COLO668 (cell line): ENCODE results near the gene AGAP9.
"Not testable (repeated sequence)": the region's sequence is repeated elsewhere in the genome, so short reads cannot be mapped to it uniquely, and the experiment has no call there.

Source experiments
- DNase-seq: peaks from one replicate; lab custom pipeline; 2025; ENCODE audit not compliant: unreplicated experiment; lab: John Stamatoyannopoulos, UW

AGAP9 gene

DNA sequence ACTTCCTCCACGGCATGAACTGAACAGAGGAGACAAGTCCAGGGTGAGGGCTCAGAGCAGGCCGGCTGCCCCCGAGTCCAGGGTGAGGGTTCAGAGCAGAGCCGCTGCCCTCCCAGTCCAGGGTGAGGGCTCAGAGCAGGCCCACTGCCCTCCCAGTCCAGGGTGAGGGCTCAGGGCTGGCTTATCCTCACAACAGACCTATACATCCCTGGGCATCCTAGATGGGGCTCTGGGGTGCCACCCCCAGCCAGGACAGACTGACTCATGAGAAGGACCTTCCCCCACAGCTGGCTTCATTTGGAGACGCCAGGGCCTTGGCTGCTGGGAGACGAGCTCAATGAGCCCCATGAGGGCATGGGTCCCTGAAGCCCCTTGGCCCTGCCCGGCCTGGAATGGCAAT, 33.8 kb downstream of the AGAP9 start:
- not testable (repeated sequence) for DNase-seq

DNA sequence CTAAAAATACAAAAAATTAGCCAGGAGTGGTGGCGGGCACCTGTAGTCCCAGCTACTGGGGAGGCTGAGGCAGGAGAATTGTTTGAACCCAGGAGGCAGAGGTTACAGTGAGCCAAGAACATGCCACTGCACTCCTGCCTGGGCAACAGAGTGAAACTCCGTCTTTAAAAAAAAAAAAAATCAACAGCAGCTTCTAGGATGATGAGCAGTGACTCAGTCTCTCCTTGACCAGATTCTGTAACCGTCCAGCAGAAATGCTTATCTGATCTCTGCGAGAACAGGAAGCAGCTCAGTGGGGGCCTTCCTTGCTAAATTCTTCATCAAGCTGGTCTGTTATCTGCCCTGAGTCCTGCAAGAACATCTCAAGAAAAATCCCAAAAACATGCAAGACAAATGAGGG, 37.5 kb downstream of the AGAP9 start:
- DNase-seq, result not testable (repeated sequence)

DNA sequence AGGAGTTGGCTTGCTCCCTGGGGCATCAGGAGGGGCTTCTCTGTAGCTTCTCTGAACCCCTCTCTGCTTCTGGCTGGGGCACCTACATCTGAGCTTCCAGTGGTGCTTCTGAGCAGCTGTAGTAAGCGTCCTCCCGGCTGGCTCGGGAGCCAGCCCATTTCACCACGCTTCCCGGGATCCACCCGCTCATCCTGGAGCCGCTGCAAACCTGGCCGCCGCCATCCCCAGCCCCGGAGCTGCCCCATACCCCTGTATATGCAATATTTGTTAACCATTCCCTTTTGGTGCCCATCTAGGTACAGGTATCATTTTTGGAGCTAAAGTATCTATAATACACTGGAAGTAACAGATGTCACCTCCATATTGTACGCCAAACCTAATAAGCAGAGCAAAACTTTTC, 38.7 kb downstream of the AGAP9 start:
- not testable (repeated sequence) for DNase-seq

DNA sequence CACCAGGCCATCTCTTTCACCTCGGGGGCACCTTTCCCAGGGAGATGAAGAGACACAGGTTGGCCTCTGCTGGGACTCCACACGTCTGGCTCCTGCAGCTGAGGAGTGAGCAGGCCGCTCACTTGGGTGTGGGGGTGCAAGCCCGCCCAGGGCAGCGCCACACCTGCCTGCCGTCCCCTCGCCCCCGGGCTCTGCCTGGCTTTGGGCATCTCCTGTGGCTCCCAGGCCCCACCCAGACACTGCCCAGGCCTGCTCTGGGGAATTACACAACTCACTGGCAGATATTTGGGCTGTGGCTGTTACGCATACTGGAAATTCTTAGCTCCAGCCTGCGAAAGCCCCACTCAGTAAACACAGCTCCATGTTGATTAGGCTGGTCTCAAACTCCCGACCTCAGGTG, 39.5 kb downstream of the AGAP9 start, which contains the start of gene ANXA8:
Gene ANXA8, minus strand, starts transcription at position 193 of the 400 bp plus-strand sequence. Its CDS starts 182 bp downstream, at position 11.
- not testable (repeated sequence) for DNase-seq

DNA sequence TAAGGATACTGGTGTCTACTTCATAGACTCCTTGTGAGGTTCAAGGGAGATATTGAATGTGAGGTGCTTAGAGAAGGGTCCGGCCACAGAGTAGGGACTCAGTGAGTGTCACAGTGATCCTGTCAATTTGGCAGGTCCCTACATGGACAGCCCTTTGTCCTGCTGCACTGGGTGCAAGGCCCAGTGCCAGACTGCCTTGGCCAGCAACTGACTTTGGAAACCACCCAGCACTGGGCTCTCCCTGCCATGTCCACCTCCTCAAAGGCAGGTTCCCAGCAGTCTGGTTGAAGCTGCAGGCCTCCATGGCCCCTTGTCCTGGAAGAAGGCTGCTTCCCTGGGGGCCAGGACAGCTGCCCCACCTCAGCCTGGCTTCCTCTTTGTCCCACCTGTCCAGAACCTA, 41.1 kb downstream of the AGAP9 start:
- DNase-seq, result not testable (repeated sequence)

DNA sequence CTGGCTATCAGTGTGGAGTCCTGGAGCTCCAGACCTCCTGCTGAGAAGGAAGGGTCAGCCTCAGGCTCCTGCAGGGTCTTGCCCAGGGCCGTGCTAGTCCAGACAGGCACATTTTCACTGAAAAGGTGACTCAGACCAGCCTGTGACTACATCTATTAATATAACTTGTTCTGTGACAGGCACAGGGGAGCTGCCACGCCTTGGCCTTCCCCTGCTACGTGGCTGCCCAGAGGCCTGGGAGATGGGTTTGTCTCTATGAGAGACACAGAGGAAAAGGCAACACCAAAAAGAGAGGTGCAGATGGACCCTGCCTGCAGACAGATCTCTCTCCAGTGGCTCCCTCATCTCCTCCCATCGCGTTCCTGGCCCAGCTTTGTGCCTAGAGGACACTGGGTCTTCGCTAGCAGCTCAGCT, 41.7 kb downstream of the AGAP9 start:
- DNase-seq, result not testable (repeated sequence)

DNA sequence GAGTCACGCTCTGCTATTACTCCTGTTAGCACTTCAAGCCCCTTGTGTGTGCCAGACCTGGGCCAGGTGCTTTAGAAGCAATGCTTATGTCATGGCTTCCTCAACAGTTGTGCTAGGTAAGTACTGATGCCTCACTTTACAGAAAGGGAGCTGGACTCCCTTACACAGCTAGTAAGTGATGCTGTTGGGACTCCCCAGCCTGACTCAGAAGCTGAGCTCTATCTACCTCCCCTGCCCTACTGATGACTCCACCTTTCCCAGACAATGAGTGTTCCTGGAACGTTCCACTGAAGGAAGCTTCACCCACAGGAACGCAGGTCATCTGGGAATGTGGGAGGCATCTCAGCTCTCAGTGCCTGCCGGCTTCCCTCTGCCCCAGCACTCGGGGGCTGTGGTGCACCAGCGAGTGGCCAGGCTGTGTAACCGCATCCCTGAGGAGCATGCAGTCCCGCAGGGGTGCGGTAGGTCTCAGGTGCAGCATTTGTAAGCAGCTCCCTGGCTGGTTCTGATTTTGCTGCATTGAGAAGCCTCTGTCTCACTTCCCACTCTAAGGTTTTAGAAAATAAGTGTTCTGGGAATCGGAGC, 42.2 kb downstream of the AGAP9 start:
- not testable (repeated sequence) for DNase-seq

DNA sequence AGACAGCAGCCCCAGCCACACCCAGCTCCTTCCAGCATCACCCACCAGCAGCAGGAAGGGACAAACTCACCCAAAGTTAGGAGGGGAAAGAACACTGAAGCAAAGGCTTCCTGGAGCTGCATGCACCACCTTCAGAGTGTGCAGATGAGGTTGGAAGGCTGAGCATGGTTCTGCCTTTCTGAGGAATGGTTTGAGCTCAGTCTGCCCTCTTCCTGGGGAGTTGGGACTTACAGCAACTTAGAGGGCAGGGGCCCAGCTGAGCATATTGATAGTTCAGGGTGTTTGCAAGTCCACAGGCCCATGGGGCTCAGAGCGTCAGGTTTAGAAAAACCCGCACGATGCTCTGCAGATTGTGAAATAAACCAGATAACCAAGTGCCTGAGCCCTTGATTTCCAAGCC, 43.3 kb downstream of the AGAP9 start:
- DNase-seq, result not testable (repeated sequence)

DNA sequence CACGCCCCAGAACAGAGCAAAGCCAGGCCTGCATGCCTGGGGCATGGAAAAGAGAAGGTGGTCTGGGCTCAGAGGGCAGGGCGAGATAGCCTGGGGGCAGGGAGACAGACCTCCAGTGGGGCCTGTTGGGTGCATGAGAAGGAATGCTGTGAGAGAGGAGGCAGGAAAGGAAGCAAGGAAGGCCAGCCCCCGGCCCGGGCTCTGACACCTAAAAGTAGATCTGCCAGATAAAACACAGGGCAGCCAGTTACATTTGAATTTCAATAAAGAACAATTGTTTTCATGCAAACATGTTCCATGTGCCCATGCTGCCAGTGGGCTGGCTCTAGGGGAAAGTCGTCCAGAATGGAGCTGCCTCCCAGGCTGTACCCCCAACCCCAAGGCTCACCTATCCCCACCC, 45.3 kb downstream of the AGAP9 start:
- DNase-seq, result not testable (repeated sequence)

DNA sequence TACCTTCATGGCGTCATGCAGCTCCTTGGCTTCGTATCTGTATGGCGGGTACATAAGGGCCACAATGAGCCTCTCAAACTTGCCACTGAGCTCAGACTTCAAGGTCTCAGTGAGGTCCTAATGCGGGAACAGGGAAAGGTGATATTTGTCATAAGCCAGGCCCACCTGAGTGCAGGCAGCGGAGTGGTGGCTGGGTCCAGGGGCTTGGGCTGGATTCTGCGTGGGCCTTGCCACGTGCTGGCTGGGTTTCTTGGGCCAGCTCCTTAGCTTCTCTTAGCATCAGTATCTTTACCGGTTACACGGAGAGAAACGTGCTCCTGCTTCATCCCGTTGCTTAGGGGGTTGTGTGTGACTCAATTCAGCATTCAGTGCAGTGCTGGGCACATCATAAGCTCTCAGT, 46.4 kb downstream of the AGAP9 start:
- DNase-seq, result not testable (repeated sequence)

DNA sequence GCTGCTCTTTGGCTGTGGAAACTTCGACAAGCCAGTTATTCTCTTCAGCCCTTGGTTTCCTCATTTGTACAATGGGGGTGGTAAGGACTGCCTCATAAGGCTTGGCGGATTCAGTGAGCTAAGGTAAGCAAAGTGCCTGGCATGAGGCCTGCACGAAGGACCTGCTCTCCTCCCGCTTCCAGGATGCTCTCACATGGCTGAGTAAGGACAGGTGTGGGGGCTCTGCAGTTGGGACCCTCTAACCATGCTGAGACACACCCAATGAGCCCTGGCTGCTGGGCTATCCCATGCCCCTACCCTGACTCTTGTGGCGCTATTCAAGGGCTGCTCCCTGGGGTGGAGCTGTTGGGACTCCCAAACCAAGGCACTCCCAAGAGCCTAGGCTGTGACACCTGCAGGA, 48.3 kb downstream of the AGAP9 start:
- not testable (repeated sequence) for DNase-seq

DNA sequence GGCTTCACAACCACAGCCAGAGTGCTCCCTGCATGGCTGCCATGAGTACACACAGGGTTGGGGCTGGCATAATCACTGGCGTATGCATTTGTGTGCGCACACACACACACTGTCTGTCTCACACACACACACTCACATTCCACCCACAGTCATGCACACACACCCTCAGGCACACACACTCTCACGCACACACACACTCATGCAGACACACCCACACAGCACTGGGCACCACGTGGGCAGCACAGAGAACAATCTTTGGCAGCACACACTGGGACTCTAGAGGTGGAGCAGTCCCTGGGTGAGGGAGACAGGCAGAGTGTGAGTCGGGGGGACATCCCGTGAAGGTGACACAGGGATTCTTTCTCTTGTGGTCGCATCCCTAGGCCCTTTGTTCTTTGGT, 49.9 kb downstream of the AGAP9 start:
- not testable (repeated sequence) for DNase-seq

DNA sequence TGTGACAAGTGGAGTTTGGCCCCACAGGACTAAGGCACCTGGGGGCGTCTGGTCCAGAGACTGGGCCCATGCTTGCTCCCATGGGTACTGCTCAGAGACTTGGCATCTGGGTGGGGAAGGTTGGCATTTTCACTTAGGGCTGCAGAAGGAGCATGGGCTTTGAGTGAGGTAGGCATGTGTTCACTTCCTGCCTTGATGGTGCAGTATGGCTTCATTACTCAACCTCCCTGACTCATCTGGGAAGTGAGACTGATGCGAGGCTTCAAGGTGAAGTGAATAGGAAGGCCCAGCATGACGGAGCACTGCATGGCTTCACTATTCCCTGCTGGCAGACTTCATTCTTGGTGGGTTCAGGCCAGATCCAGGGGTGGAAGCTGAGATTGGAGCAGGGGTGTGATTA, 50.8 kb downstream of the AGAP9 start:
- DNase-seq, result not testable (repeated sequence)

DNA sequence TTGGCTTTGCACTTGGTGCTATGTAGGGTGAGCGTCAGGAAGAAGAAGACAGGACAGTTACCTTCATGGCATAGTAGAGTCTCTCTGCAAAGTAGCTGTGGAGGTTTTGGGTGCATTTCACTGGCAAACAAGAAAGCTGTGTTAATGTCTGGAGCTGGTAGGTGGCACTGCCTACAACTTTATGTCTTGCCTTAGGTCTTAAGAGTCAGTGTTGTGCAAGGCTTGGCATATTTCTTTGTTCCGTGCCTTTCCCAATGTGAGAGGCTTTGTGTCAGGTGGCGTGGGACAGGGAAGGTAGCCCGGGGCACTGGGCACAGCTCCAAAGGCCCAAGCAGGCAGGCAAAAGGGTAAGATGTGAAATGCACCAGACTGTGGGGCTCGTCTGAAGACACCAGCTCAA, 51.4 kb downstream of the AGAP9 start:
- DNase-seq, result not testable (repeated sequence)

DNA sequence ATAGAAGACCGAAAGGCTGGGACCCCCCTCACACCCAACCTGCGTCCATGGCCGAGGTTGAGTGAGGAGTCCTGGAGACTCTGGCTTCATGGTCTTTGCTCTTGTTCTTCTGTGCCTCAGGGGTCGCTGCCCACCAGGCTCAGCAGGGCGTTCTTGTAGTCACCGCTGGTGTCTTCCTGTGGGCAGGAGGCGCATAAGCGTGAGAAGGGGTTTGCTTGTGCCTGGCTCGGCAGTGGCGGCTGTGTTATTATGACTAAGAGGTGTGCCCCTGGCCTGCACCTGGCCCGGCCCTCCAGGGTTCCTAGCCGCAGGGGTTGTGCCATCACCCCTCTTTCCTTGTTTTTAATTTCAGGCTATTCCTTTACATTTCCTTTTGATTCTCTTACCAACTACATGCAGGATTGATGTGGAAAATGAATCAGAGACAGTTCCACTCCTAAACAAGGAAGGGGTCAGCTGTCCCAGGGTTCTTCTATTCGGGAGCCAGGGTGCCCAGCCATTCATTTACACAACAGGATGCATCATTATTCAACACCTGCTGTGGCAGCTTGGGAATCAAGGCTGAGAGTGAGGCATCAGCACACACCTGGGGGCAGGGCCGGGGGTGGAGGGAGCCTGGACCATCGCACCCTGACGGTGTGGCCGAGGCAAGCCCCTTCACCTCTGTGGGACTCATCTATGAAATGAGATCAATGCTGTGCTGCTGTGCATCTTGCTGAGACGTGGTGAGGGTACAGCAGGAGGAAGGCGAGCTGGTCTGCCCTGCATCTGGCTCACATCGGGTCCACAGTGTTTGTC, 54.5 kb downstream of the AGAP9 start:
- DNase-seq, result not testable (repeated sequence)

DNA sequence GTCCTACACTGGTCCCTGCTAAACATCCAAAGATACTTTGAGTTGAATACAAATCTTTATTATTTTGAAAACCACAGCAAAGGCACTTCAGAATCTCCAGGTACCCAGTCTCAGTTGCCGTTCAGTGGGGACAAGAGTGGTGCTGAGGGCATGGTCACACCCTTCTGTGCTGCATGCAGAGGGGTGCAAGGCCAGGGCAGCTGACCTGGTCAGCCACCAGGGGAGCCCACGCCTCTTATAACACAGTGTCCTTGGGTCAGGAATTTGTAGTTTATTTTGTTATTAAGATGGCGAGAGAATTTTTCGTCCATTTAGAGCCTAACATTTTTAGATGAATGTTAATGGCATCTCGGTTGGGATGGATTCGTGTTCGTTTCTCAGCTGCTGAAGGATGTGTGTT, 55.5 kb downstream of the AGAP9 start:
- DNase-seq, result not testable (repeated sequence)

DNA sequence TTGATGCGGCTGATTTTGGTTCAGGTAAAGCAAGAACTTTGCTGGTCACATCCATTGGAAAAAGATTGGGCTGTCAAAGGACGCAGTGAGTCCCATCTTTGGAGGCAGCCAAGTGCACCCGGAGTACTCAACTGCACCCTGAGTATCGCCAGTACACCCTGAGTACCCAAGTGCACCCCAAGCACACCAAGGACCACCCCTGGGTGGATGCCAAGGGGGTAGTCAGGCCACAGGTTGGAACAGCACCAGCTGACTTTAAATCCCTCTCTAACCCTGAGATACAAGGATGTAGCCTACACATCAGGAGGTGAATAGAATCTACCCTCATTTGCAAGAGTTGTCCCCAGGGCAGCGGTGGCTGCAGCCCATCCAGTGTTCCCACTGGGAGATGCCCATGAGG, 56.0 kb downstream of the AGAP9 start:
- DNase-seq, result not testable (repeated sequence)

DNA sequence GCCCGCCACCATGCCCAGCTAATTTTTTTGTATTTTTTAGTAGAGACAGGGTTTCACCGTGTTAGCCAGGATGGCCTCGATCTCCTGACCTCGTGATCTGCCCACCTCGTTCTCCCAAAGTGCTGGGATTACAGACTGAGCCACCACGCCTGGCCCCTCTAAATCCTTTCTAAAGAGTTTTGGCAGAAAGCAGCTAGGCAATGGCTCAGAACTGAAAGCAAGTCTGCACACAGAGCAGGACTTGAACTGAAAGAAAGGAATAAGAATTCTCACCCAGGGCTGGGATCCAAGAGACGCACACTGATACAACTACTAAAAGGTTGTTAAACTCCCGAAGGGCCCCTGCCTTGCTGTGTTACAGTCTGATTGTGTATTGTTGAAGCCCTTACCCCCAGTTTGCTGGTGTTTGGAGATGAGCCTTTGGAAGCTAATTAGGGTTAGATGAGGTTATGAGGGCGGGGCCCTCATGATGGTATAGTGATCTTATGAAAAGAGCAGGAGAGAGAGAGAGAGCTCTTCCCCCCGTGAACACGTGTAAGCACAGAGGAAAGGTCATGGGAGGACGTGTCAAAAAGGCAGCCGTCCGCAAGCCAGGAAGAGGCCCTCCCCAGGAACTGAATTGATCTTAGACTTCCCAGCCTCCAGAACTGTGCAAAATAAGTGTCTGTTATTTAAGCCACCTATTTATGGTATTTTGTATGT, 58.1 kb downstream of the AGAP9 start:
- not testable (repeated sequence) for DNase-seq

DNA sequence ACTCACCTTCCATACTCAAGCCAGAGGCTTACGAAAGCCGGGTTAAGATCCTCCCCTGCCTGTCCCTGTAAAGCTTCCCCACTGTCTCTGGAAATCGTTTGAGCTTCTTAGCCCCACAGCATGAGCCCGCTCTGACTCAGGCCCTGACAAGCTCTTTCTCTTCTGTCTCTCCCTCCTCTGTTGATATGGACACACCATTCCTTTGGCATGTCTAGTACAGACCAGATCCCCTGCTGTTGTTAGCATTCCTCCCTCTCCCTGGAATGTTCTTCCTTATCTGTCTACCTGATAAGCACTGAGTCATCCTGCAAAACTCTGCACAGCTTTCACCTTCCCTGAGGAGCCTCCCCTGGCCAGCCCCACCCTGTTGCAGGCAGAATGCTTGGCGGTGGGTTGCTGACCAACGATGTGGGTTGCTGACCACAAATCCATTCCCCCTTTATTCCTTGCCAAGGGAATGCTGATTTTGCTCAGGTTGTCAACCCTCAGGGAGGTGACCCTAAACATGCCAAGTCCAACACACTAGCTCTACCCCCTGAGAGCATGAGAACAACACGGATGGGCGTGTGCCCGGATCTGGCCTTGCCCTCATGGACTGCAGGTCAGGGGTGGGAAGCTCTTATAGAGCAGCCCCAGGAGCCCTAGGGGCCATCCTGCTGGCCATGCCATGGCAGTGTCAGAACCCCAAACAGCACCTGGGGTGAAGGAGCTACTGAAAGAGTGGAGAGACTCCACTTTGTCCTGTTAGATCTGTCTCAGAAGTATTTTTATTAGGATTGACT, 60.7 kb downstream of the AGAP9 start:
- DNase-seq, result not testable (repeated sequence)

DNA sequence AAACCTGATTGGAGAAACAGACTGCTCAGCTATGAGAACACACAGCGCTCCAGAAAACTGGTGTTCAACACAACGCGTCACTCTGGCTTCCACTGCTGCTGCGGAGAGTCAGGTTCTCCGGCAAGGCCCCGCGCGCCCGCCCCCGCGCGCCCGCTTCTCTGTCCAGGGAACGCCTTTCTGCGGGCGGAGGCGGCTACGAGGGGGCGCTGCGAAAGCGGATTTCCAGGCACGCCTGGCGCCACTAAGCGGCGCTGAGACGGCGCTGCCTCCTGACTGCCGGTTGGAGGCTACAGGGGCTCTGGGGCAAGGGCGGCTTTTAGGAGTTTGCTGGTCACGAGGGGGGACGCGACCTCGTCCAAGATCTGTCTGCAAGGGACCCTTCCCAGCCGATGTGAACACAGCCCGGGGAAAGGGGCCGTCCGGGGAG, 62.2 kb downstream of the AGAP9 start:
- peak; percentile 11 for DNase-seq
